HCT116 (cell line): ENCODE results near the gene PCNX1. TPM values are rescaled to one million over a fixed set of nuclear protein-coding genes. Genes with fewer than 3 reads are reported as not detected.

ENCODE experiments used
- ATAC-seq: fragments of 200-7000 bp; cut with Tn5 transposase; 2 replicates; pipeline ENCODE4 v1.9.1; 2020; ENCODE audit warnings: mild to moderate bottlenecking, moderate library complexity
- BruUV-seq: library from RNA; stranded (reverse); fragments of 400-500 nt; replicated peaks from 2 replicates; lab custom pipeline; 2021; lab: Mats Ljungman, UMichigan
- CTCF ChIA-PET: fragments of 300-600 bp; sonication (Branson Sonifier 250); formaldehyde crosslinking; loops from one replicate; lab custom pipeline; 2021; ENCODE audit warnings: antibody characterized with exemption; lab: Charles Lee
- POLR2A ChIA-PET: fragments of 300-600, 350-600 bp; sonication (Branson Sonifier 250); formaldehyde crosslinking; loops from one replicate; lab custom pipeline; 2021; ENCODE audit warnings: antibody characterized with exemption; lab: Charles Lee
- RAD21 ChIA-PET, 2 experiments: fragments of 300-600 bp; sonication (Branson Sonifier 250); formaldehyde crosslinking; loops; one replicate each; lab custom pipeline; 2023; ENCODE audit warnings: low total read pairs in 2 of 2; ENCODE audit not compliant: uncharacterized antibody in 2 of 2, unreplicated experiment in 2 of 2, low non-redundant PET in 1 of 2; lab: Charles Lee
- DNase-seq: peaks from one replicate; pipeline ENCODE4 v3.0.0-alpha.2; 2010; ENCODE audit warnings: low read depth, low spot score
- H2AFZ ChIP-seq: fragments of 200-600 bp; shearing (Covaris generic), sonication (generic); 2 replicates; pipeline ENCODE4 v1.6.1; 2017; ENCODE audit warnings: low read depth, mixed run types, mixed read lengths, antibody characterized with exemption, low read length; ENCODE audit not compliant: poor library complexity, severe bottlenecking
- H3K27ac ChIP-seq: 2 replicates; pipeline ENCODE4 v1.5.1; 2012; ENCODE audit warnings: low read depth, low read length
- H3K27me3 ChIP-seq: fragments of 200-600 bp; sonication (generic); 2 replicates; pipeline ENCODE4 v1.6.1; 2016; ENCODE audit warnings: mixed run types, low read length, mixed read lengths; ENCODE audit not compliant: insufficient read depth
- H3K36me3 ChIP-seq, 2 experiments: fragments of 200-500 bp in 1 of 2; fragments of 200-600 bp in 1 of 2; sonication (Bioruptor generic) in 1 of 2; sonication (generic) in 1 of 2; 2 replicates each; pipeline versions ENCODE4 v1.5.1 to v1.6.1; 2014 to 2016; ENCODE audit warnings: low read length in 2 of 2, inconsistent platforms in 1 of 2, mixed read lengths in 1 of 2, mixed run types in 1 of 2; ENCODE audit not compliant: insufficient read depth in 2 of 2, control insufficient read depth in 1 of 2
- H3K4me1 ChIP-seq, 2 experiments: fragments of 200-600 bp in 1 of 2; sonication (generic) in 1 of 2; 2 replicates each; pipeline versions ENCODE4 v1.5.1 to v1.6.1; 2012 to 2017; ENCODE audit warnings: low read length in 2 of 2, inconsistent platforms in 1 of 2, mild to moderate bottlenecking in 1 of 2, mixed read lengths in 1 of 2, mixed run types in 1 of 2, moderate library complexity in 1 of 2; ENCODE audit not compliant: insufficient read depth in 2 of 2, control insufficient read depth in 1 of 2
- H3K4me2 ChIP-seq: fragments of 200-600 bp; sonication (generic); 2 replicates; pipeline ENCODE4 v1.6.1; 2017; ENCODE audit warnings: mixed run types, low read length, mixed read lengths
- H3K4me3 ChIP-seq, 2 experiments: fragments of 200-600 bp in 1 of 2; sonication (generic) in 1 of 2; replicated peaks in 1 of 2; 2 replicates each; pipeline ENCODE4 v1.5.1; 2011 to 2016; ENCODE audit warnings: low read length in 2 of 2, control low read depth in 1 of 2, low read depth in 1 of 2, mild to moderate bottlenecking in 1 of 2, mixed read lengths in 1 of 2, mixed run types in 1 of 2
- H3K79me2 ChIP-seq: fragments of 200-600 bp; sonication (generic); 2 replicates; pipeline ENCODE4 v1.6.1; 2017; ENCODE audit warnings: mild to moderate bottlenecking, mixed run types, low read length, moderate library complexity, mixed read lengths; ENCODE audit not compliant: insufficient read depth
- H3K9ac ChIP-seq: fragments of 200-600 bp; sonication (generic); 2 replicates; pipeline ENCODE4 v1.6.1; 2016; ENCODE audit warnings: low read length, mixed read lengths
- H3K9me2 ChIP-seq: fragments of 200-600 bp; sonication (generic), shearing (Covaris generic); 2 replicates; pipeline ENCODE4 v1.6.1; 2017; ENCODE audit warnings: mixed run types, mild to moderate bottlenecking, moderate library complexity; ENCODE audit not compliant: insufficient read depth
- H3K9me3 ChIP-seq, 2 experiments: fragments of 200-500 bp in 1 of 2; fragments of 200-600 bp in 1 of 2; sonication (Bioruptor generic) in 1 of 2; sonication (generic) in 1 of 2; 2 replicates each; pipeline ENCODE4 v1.6.1; 2014 to 2017; ENCODE audit warnings: low read length in 2 of 2, mixed read lengths in 2 of 2, inconsistent platforms in 1 of 2, low read depth in 1 of 2, mild to moderate bottlenecking in 1 of 2, mixed run types in 1 of 2, moderate library complexity in 1 of 2; ENCODE audit not compliant: control insufficient read depth in 1 of 2, insufficient read depth in 1 of 2
- H4K20me1 ChIP-seq: fragments of 200-600 bp; sonication (generic), shearing (Covaris generic); 2 replicates; pipeline ENCODE4 v1.6.1; 2017; ENCODE audit warnings: mixed run types, mild to moderate bottlenecking, moderate library complexity; ENCODE audit not compliant: insufficient read depth
- CEBPB ChIP-seq: IDR thresholded peaks from 2 replicates; pipeline ENCODE4 v1.6.1; 2012; ENCODE audit warnings: low read depth
- EGR1 ChIP-seq: IDR thresholded peaks from 2 replicates; pipeline ENCODE4 v1.6.1; 2012; ENCODE audit warnings: low read depth
- ELF1 ChIP-seq: IDR thresholded peaks from 2 replicates; pipeline ENCODE4 v1.6.1; 2012; ENCODE audit warnings: low read depth, borderline replicate concordance
- EZH2 ChIP-seq: fragments of 200-600 bp; sonication (generic); IDR thresholded peaks from 2 replicates; pipeline ENCODE4 v1.6.1; 2017; ENCODE audit warnings: antibody characterized with exemption, mixed run types
- FOSL1 ChIP-seq: IDR thresholded peaks from 2 replicates; pipeline ENCODE4 v1.6.1; 2012; ENCODE audit warnings: low read depth
- JUND ChIP-seq: IDR thresholded peaks from 2 replicates; pipeline ENCODE4 v1.6.1; 2012
- MAX ChIP-seq: IDR thresholded peaks from 2 replicates; pipeline ENCODE4 v1.6.1; 2012
- POLR2A ChIP-seq: IDR thresholded peaks from 2 replicates; pipeline ENCODE4 v1.7.0; 2011; ENCODE audit warnings: borderline replicate concordance; ENCODE audit not compliant: insufficient read depth, insufficient read length; ENCODE audit errors: extremely low read depth
- SIN3A ChIP-seq: IDR thresholded peaks from 2 replicates; pipeline ENCODE4 v1.6.1; 2012; ENCODE audit warnings: low read depth
- SRF ChIP-seq: IDR thresholded peaks from 2 replicates; pipeline ENCODE4 v1.6.1; 2012; ENCODE audit warnings: low read depth
- ZFX ChIP-seq: fragments of 450-650 bp; IDR thresholded peaks from 2 replicates; pipeline ENCODE4 v1.6.1; 2017
- ZNF274 ChIP-seq: fragments of 200-500 bp; sonication (Bioruptor generic); IDR thresholded peaks from 2 replicates; pipeline ENCODE4 v1.6.1; 2014; ENCODE audit warnings: mild to moderate bottlenecking, low read depth, low read length, inconsistent platforms
- intact Hi-C: fragments of 100-400 bp; cut with micrococcal nuclease; formaldehyde crosslinking; loops from 2 replicates; pipeline ENCODE4 v1.10.0; 2022
- total RNA-seq: library from RNA; stranded (reverse); gene quantifications from one replicate; pipeline ENCODE4 v1.2.1, GENCODE V29; 2021; ENCODE audit not compliant: unreplicated experiment
- TF ChIP-seq, protein P1 (sequence below): IDR thresholded peaks from 2 replicates; pipeline ENCODE4 v1.6.1; 2011; ENCODE audit warnings: mild to moderate bottlenecking, low read length, moderate library complexity; ENCODE audit not compliant: insufficient replicate concordance; ENCODE audit errors: extremely low read depth

Gene PCNX1
- total RNA-seq, 1 experiment from 2014 or later = 52.2 TPM

DNA sequence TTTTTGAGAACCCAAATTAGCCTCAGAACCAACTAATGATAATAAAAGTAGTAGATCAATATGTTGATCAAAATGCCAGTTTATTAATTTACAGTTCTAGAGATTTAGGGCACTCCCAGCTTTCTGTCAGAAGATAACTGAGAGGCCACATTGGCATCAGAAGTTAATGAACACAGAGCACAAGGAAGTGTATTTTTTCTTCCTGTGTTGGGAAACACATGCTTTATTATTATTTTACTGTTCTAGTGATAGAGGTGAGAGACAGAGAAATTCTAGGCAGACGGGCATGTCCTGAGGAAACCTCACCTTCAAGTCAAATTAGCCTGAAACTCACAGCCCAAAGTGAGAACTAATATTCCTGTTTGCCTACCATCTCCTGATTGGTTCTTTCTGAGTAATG lies 213.7 kb downstream of the PCNX1 start:
- ChIA-PET RAD21 (no interaction called here), POLR2A (no interaction called here), CTCF (no interaction called here)
- Histone ChIP-seq H3K79me2 (no peaks in the 10 kb centered on the region), H3K9me3 (no peaks in the 10 kb centered on the region), H4K20me1 (no peaks in the 10 kb centered on the region), H3K27me3 (no peaks in the 10 kb centered on the region), H3K9me2 (no peaks in the 10 kb centered on the region), H3K4me3 (no peak overlapping the region), H3K36me3 (no peaks in the 10 kb centered on the region), H3K4me2 (no peak overlapping the region), H3K27ac (no peak overlapping the region), H3K9ac (no peak overlapping the region), H3K4me1 (peaks cover 0 to 12% of the 10 kb centered on the region in 2 experiments; a peak in 2 of 4 replicates), H2AFZ (no peak overlapping the region)
- ATAC-seq (no peak), DNase-seq (no peak)
- intact Hi-C loops = no loop called here
- TF ChIP-seq EGR1 (no peak), SRF (no peak), ELF1 (no peak), JUND (no peak), SIN3A (no peak), FOSL1 (no peak), POLR2A (no peak), EZH2 (no peak), MAX (no peak), ZNF274 (no peak), CEBPB (no peak), ZFX (no peak)
- TF ChIP-seq, protein P1, sequence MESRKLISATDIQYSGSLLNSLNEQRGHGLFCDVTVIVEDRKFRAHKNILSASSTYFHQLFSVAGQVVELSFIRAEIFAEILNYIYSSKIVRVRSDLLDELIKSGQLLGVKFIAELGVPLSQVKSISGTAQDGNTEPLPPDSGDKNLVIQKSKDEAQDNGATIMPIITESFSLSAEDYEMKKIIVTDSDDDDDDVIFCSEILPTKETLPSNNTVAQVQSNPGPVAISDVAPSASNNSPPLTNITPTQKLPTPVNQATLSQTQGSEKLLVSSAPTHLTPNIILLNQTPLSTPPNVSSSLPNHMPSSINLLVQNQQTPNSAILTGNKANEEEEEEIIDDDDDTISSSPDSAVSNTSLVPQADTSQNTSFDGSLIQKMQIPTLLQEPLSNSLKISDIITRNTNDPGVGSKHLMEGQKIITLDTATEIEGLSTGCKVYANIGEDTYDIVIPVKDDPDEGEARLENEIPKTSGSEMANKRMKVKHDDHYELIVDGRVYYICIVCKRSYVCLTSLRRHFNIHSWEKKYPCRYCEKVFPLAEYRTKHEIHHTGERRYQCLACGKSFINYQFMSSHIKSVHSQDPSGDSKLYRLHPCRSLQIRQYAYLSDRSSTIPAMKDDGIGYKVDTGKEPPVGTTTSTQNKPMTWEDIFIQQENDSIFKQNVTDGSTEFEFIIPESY = no peak
- no TSS peak for BruUV-seq
